Islet precursor cell (in vitro differentiated cells): ENCODE data around the gene CLEC4A.
"Not testable (repeated sequence)": the region's sequence is repeated elsewhere in the genome, so short reads cannot be mapped to it uniquely, and the experiment has no call there.

Experiments
- DNase-seq: peaks from one replicate; pipeline ENCODE4 v3.0.0-alpha.2; 2018

Gene CLEC4A

DNA sequence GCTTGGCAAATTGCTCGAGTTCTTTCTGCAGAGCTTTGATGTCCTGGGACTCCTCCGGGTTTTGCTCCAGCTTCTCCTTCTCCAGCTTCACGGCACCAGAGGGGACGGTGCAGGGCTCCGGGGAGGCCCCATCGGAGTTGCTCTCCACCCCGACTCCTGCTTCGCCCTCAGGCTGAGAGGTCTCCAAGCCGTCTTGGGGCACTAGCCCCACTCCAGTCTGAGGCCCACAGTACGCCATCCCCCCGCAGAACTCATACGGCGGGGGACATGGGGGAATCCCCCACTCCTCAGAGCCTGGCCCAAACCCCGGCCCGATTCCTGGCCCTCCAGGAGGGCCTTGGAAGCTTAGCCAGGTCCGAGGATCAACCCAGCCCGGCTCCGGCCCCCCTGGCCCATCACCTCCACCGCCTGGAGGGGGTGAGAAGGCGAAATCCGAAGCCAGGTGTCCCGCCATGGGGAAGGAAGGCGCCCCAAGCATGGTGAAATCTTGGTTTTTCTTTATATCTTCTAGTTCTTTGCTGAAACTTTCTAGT is 11.0 kb downstream of the CLEC4A start:
- DNase-seq: not testable (repeated sequence)

- not testable (repeated sequence) for DNase-seq
Measured at GRCh38 chr12:8141647-8142046, 18.2 kb downstream of the CLEC4A start.

GRCh38 chr12:8143261-8143660 is 19.8 kb downstream of the CLEC4A start:
- DNase-seq: no peak

GRCh38 chr12:8145754-8146441 is 22.5 kb downstream of the CLEC4A start:
- peak; percentile 83 for DNase-seq

- DNase-seq: no peak
Measured at GRCh38 chr12:8146442-8146771, 23.0 kb downstream of the CLEC4A start.

DNA sequence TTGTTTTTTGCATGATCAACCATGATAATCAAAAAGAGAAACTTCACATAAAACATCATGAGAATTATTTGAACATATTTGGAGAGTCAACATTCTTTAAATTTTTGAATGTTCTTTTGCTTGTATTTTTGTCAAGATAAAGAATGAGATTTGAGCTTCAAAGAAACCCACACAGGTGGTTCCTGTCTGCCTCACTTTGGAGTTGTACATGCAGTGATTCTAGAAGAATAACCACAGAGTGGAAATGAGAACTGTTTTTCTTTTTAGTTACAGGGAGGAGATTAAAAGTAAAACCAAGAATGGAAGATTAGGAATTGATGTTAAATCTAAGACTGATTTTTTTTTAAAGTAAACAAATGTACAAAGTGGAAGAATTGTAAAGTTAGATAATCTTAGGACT is 31.1 kb downstream of the CLEC4A start:
- no peak for DNase-seq

GRCh38 chr12:8156416-8156815 is 33.0 kb downstream of the CLEC4A start:
- no peak for DNase-seq

- DNase-seq: no peak
Measured at GRCh38 chr12:8156845-8157244, 33.4 kb downstream of the CLEC4A start, which contains the start of gene ZNF705A. Gene ZNF705A (plus strand): TSS chr12:8157015. CDS start chr12:8172626, 15,611 bp downstream.

DNA sequence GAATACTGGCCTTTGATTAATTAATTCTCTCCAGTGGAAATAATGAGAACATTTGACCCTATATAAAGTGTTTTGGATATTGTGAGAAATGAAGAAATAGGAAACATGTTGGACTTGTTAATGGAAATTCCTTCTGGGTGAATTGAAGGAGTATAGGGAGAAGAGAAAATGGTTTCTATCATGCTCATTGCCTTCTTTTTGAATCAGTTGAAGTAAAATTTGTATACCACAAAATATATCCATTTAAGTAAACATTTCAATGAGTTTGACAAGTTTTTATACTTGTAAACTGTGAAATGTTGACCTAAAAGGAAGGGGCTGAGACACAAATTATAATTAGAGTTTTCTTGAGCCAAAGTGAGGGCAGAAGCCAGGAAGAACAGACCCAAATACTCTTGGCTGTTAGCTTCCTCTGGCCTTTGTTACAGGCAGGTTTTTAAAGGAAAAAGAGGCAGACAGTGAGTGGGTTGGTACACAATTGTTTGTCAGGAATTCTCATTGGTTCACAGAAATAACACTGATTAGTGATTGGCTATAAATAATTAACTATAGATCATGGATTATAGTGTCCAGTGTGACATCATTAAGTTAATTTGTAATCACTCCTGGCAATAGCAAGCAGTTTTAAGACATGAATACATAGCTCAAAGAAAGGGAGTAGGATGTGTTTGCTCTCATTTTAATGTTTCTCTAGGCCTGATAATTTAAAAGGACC is 34.2 kb downstream of the CLEC4A start:
- DNase-seq: no peak

GRCh38 chr12:8172911-8173310 is 49.5 kb downstream of the CLEC4A start:
- not testable (repeated sequence) for DNase-seq

DNA sequence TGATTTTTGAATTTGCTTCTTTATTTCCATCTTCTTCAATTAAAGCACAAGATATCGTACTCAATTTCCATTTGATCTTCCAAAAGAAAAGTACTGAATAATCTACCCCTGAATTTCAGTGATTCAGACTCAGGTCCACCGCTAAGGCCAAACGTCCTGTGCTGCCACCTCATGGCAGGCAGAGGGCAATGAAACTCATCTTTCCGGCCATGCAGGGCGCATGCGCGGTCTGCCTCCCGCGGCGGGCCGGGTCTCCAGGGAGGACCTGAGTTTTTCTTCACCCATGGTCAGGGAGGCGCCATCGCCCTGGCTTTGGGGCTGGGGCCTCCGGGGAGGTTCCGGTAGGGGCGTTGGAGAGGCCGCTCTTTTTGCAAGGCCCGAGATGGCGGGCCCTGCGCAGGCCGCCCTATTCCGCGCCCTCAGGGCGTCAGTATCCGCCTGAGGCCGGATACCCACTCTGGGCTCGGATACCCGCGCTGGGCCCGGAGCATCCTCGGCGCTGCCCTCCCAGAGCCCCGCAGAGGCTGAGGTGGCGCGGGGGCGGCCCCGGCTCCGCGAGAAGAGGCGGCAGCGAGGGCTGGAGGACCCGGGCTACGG is 56.7 kb downstream of the CLEC4A start:
- DNase-seq: peak; percentile 92

GRCh38 chr12:8181271-8181670 is 57.9 kb downstream of the CLEC4A start:
- DNase-seq: not testable (repeated sequence)

GRCh38 chr12:8182923-8183322 is 59.5 kb downstream of the CLEC4A start:
- DNase-seq: not testable (repeated sequence)

DNA sequence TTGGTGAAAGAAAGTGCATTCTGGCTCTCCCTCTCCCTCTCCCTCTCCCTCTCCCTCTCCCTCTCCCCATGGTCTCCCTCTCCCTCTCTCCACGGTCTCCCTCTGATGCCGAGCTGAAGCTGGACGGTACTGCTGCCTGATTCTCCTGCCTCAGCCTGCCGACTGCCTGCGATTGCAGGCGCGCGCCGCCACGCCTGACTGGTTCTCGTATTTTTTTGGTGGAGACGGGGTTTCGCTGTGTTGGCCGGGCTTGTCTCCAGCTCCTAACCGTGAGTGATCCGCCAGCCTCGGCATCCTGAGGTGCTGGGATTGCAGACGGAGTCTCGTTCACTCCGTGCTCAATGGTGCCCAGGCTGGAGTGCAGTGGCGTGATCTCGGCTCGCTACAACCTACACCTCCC is 59.9 kb downstream of the CLEC4A start:
- DNase-seq: not testable (repeated sequence)

DNA sequence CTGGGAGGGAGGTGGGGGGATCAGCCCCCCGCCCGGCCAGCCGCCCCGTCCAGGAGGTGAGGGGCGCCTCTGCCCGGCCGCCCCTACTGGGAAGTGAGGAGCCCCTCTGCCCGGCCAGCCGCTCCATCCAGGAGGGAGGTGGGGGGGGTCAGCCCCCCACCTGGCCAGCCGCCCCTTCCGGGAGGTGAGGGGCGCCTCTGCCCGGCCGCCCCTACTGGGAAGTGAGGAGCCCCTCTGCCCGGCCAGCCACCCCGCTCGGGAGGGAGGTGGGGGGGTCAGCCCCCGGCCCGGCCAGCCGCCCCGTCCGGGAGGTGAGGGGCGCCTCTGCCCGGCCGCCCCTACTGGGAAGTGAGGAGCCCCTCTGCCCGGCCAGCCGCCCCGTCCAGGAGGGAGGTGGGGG is 60.8 kb downstream of the CLEC4A start:
- not testable (repeated sequence) for DNase-seq

GRCh38 chr12:8188088-8188487 is 64.7 kb downstream of the CLEC4A start:
- DNase-seq: not testable (repeated sequence)
